Neural cell (in vitro differentiated cells): ENCODE results near the gene SLAMF9.

Experiments
- EP300 ChIP-seq: fragments of 450-650 bp; conservative IDR thresholded peaks from 2 replicates; pipeline ENCODE4 v1.6.1; 2014; ENCODE audit warnings: antibody characterized with exemption, mild to moderate bottlenecking, moderate library complexity; ENCODE audit not compliant: poor library complexity, severe bottlenecking
- EZH2 ChIP-seq: fragments of 200-600, 300-800 bp; shearing (Covaris generic), sonication (generic); IDR thresholded peaks from 2 replicates; pipeline ENCODE4 v1.6.1; 2014; ENCODE audit warnings: antibody characterized with exemption, low read length, borderline replicate concordance, mild to moderate bottlenecking; ENCODE audit not compliant: insufficient read depth, poor library complexity, severe bottlenecking
- POLR2AphosphoS5 ChIP-seq: IDR thresholded peaks from 2 replicates; pipeline ENCODE4 v1.6.1; 2012
- RAD21 ChIP-seq: fragments of 450-650 bp; conservative IDR thresholded peaks from 2 replicates; pipeline ENCODE4 v1.6.1; 2014; ENCODE audit warnings: antibody characterized with exemption, mild to moderate bottlenecking, moderate library complexity
- SMC3 ChIP-seq: fragments of 450-650 bp; conservative IDR thresholded peaks from 2 replicates; pipeline ENCODE4 v1.6.1; 2014; ENCODE audit warnings: antibody characterized with exemption, mild to moderate bottlenecking, moderate library complexity; ENCODE audit not compliant: poor library complexity
- TAF1 ChIP-seq: IDR thresholded peaks from 2 replicates; pipeline ENCODE4 v1.6.1; 2012; ENCODE audit warnings: low read depth
- TF ChIP-seq, protein P1 (sequence below): fragments of 450-650 bp; IDR thresholded peaks from 2 replicates; pipeline ENCODE4 v1.5.1; 2014; ENCODE audit warnings: antibody characterized with exemption, mild to moderate bottlenecking, moderate library complexity; ENCODE audit not compliant: poor library complexity, severe bottlenecking

GRCh38 chr1:159958719-159959380 lies 4.8 kb upstream of the SLAMF9 start:
- TF ChIP-seq, protein P1, sequence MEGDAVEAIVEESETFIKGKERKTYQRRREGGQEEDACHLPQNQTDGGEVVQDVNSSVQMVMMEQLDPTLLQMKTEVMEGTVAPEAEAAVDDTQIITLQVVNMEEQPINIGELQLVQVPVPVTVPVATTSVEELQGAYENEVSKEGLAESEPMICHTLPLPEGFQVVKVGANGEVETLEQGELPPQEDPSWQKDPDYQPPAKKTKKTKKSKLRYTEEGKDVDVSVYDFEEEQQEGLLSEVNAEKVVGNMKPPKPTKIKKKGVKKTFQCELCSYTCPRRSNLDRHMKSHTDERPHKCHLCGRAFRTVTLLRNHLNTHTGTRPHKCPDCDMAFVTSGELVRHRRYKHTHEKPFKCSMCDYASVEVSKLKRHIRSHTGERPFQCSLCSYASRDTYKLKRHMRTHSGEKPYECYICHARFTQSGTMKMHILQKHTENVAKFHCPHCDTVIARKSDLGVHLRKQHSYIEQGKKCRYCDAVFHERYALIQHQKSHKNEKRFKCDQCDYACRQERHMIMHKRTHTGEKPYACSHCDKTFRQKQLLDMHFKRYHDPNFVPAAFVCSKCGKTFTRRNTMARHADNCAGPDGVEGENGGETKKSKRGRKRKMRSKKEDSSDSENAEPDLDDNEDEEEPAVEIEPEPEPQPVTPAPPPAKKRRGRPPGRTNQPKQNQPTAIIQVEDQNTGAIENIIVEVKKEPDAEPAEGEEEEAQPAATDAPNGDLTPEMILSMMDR, result no peak
- TF ChIP-seq POLR2AphosphoS5 (no peak), EZH2 (no peak), SMC3 (no peak), TAF1 (no peak), EP300 (no peak), RAD21 (no peak)
